ENCODE measurements around the gene CNKSR2.

DNA sequence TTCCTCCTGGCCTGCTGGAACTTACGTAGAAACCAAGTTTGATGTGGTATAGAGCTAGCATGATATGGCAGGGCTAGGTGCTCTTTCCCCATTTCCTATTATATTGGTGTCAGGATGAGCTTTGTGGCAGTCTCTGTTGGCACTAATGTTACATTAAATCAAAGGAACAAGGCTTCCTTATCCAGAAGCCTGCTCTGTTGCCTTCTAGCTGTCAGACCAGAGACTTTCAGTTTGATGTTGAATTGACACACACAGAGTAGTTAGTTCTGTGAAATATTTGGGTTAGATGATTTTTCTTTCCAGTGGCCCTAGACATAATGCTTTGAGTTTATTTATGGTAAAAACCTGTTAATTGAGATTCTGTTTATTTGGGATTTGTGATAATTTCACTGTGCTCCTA lies 10.0 kb downstream of the CNKSR2 start:
- TF ChIP-seq, protein P1, sequence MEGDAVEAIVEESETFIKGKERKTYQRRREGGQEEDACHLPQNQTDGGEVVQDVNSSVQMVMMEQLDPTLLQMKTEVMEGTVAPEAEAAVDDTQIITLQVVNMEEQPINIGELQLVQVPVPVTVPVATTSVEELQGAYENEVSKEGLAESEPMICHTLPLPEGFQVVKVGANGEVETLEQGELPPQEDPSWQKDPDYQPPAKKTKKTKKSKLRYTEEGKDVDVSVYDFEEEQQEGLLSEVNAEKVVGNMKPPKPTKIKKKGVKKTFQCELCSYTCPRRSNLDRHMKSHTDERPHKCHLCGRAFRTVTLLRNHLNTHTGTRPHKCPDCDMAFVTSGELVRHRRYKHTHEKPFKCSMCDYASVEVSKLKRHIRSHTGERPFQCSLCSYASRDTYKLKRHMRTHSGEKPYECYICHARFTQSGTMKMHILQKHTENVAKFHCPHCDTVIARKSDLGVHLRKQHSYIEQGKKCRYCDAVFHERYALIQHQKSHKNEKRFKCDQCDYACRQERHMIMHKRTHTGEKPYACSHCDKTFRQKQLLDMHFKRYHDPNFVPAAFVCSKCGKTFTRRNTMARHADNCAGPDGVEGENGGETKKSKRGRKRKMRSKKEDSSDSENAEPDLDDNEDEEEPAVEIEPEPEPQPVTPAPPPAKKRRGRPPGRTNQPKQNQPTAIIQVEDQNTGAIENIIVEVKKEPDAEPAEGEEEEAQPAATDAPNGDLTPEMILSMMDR (IDR thresholded peaks at IDR 0.05; ENCODE audit: poor library complexity): no peak
- TF ChIP-seq EZH2phosphoT487 (IDR thresholded peaks at IDR 0.05; ENCODE audit: low read depth, severe bottlenecking, unreplicated experiment): no peak

All from hepatocyte (in vitro differentiated cells).